Prostate gland (tissue), 2 donors: ENCODE data around the gene VTI1B. TPM values are rescaled to one million over a fixed set of nuclear protein-coding genes. Genes with fewer than 3 reads are reported as not detected.
"Not testable (repeated sequence)": the region's sequence is repeated elsewhere in the genome, so short reads cannot be mapped to it uniquely, and the experiment has no call there.

ENCODE experiments used
- DNase-seq: peaks from one replicate; pipeline ENCODE4 v3.0.0-alpha.2; 2019; ENCODE audit warnings: low spot score
- H3K27ac ChIP-seq, 2 donors: fragments of 200-600 bp; sonication (generic); 2 replicates each; pipeline ENCODE4 v1.5.1; 2017 to 2019
- H3K27me3 ChIP-seq: fragments of 200-600 bp; sonication (generic); replicated peaks from 2 replicates; pipeline ENCODE4 v1.5.1; 2019; ENCODE audit not compliant: insufficient read depth
- H3K36me3 ChIP-seq, 2 donors: fragments of 200-600 bp; sonication (generic); 1 replicate in 1 of 2; 2 replicates in 1 of 2; pipeline versions ENCODE4 v1.5.1 to v1.8.1; 2017 to 2019
- H3K4me1 ChIP-seq: fragments of 200-600 bp; sonication (generic); replicated peaks from 2 replicates; pipeline ENCODE4 v1.5.1; 2019
- H3K4me3 ChIP-seq, 2 donors: fragments of 200-600 bp; sonication (generic); 2 replicates each; pipeline ENCODE4 v1.5.1; 2017 to 2019
- H3K9me3 ChIP-seq: fragments of 200-600 bp; sonication (generic); 2 replicates; pipeline ENCODE4 v1.5.1; 2017
- POLR2A ChIP-seq: fragments of 450-650 bp; IDR thresholded peaks from one replicate; pipeline ENCODE4 v1.6.1; 2016; ENCODE audit warnings: antibody characterized with exemption, mild to moderate bottlenecking
- POLR2AphosphoS5 ChIP-seq: sonication (generic); formaldehyde crosslinking; IDR thresholded peaks from one replicate; pipeline ENCODE4 v1.6.1; 2017; ENCODE audit warnings: antibody characterized with exemption
- WGBS: methylation state at CpG from one replicate; pipeline ENCODE4 v1.1.5; 2018; 5-methylcytosine and 5-hydroxymethylcytosine counted together
- intact Hi-C: fragments of 100-400 bp; cut with DNase I; formaldehyde crosslinking; loops from one replicate; pipeline ENCODE4 v1.14.2; 2022
- total RNA-seq, 2 donors: library from RNA; depleted of rRNA; stranded (reverse); fragments of >200 nt; gene quantifications; one replicate each; pipeline ENCODE4 v1.1.0, GENCODE V29; 2016
- TF ChIP-seq, protein P1 (sequence below), 4 experiments: fragments of 200-600 bp in 2 of 4; fragments of 450-650 bp in 2 of 4; sonication (generic) in 2 of 4; IDR thresholded peaks; 1 replicate in 3 of 4; 2 replicates in 1 of 4; pipeline ENCODE4 v1.5.1; 2016 to 2019; ENCODE audit warnings: antibody characterized with exemption in 4 of 4, mild to moderate bottlenecking in 2 of 4, moderate library complexity in 2 of 4

Gene VTI1B
- total RNA-seq, 2 donors from 2014 or later, result 52.0 to 52.6 TPM

DNA sequence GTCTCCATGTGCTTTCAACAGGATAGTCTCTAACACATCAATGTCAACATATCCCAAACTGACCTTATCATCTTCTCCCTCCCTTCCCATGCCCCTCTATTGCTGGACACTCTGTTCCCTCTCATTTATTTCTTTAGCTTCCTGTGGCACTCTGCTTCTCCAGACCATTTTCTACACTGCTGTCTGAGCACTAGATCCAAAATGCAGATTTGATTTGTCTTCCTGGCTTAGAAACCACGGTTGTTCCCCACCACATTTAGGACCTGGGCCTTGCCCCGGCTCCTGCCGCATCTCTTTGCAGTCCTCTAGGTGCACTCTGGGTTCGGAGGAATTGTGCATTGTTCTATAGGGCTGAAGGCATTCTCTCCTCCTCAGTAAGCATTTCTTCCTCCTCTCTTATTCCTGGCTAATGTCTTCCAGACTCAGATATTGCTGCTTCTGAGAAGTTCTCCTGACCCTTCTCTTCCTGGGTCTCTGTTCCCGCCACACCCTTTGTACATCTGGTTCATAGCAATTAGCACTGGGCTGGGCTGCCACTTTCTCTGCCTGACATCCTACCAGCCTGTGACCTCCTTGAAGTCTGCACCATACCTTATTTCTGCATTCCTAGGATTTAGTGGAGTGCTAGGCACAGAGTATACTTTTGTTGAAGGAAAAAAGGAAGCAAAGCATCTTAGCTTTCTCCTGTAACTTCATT is 40.8 kb downstream of the VTI1B start:
- Histone ChIP-seq H3K36me3 (no peaks in the 10 kb centered on the region), H3K4me3 (no peak overlapping the region), H3K27ac (no peak overlapping the region), H3K9me3 (no peaks in the 10 kb centered on the region), H3K4me1 (no peaks in the 10 kb centered on the region), H3K27me3 (no peaks in the 10 kb centered on the region)
- 94% methylated on average over 5 of the region's 5 CpGs for WGBS
- TF ChIP-seq, protein P1, sequence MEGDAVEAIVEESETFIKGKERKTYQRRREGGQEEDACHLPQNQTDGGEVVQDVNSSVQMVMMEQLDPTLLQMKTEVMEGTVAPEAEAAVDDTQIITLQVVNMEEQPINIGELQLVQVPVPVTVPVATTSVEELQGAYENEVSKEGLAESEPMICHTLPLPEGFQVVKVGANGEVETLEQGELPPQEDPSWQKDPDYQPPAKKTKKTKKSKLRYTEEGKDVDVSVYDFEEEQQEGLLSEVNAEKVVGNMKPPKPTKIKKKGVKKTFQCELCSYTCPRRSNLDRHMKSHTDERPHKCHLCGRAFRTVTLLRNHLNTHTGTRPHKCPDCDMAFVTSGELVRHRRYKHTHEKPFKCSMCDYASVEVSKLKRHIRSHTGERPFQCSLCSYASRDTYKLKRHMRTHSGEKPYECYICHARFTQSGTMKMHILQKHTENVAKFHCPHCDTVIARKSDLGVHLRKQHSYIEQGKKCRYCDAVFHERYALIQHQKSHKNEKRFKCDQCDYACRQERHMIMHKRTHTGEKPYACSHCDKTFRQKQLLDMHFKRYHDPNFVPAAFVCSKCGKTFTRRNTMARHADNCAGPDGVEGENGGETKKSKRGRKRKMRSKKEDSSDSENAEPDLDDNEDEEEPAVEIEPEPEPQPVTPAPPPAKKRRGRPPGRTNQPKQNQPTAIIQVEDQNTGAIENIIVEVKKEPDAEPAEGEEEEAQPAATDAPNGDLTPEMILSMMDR (IDR thresholded peaks at IDR 0.05), result no peak
- TF ChIP-seq POLR2AphosphoS5 (no peak), POLR2A (no peak)
- DNase-seq, result no peak
- intact Hi-C loops, result no loop called here

DNA sequence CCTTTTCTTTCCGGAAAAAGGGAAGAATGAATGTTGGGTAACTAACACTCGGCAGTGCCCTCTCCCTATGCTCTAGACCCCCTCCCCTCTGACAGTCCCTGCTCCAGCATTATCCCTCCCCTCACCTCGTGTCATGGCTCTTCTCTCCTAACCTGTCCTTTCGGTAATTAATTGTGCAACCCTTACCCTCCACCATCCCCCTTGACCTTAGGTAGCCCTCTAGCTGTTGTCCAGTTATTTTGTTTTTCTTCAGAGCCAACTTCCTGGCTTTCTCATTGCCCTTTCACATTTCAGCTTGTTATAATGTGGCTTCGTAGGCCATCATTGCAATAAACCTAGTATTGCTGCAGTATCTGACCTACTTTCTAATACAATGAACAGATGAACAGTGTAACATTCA is 43.5 kb downstream of the VTI1B start:
- H3K27ac ChIP-seq, result no peak overlapping the region
- H3K4me3 ChIP-seq, result no peak overlapping the region
- H3K27me3 ChIP-seq, result no peaks in the 10 kb centered on the region
- no peak for DNase-seq
- intact Hi-C loops, result no loop called here
- no peaks in the 10 kb centered on the region for H3K4me1 ChIP-seq
- TF ChIP-seq, protein P1 (IDR thresholded peaks at IDR 0.05), result no peak
- TF ChIP-seq POLR2AphosphoS5 (no peak), POLR2A (no peak)
- no peaks in the 10 kb centered on the region for H3K9me3 ChIP-seq
- WGBS, result 83% methylated on average over 5 of the region's 5 CpGs
- no peaks in the 10 kb centered on the region for H3K36me3 ChIP-seq

DNA sequence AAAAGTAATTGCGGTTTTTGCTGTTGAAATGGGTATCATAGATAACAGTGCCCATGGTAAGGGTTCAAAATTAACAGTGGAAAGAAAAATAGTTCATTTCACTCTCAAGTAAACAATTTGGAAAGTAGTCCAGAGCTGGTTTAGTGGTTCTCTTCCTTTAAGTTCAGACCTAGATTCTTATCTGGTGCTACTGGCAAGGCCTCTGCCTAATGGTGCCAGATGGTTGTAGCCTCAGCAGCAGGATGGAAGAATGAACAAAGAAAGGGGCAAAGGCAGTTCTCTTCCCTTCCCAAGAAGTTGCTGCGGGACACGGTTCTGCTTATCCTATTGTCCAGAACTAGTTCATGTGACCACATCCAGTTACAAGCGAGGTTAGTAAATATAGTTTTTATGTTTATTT is 44.2 kb downstream of the VTI1B start:
- H3K27me3 ChIP-seq, result no peaks in the 10 kb centered on the region
- DNase-seq, result no peak
- no peak overlapping the region for H3K27ac ChIP-seq
- no peaks in the 10 kb centered on the region for H3K4me1 ChIP-seq
- H3K9me3 ChIP-seq, result no peaks in the 10 kb centered on the region
- no peak overlapping the region for H3K4me3 ChIP-seq
- H3K36me3 ChIP-seq, result no peaks in the 10 kb centered on the region
- no peak for TF ChIP-seq POLR2A
- TF ChIP-seq, protein P1 (IDR thresholded peaks at IDR 0.05), result no peak
- TF ChIP-seq POLR2AphosphoS5, result no peak
- intact Hi-C loops, result no loop called here
- 74% methylated on average over 4 of the region's 4 CpGs for WGBS

DNA sequence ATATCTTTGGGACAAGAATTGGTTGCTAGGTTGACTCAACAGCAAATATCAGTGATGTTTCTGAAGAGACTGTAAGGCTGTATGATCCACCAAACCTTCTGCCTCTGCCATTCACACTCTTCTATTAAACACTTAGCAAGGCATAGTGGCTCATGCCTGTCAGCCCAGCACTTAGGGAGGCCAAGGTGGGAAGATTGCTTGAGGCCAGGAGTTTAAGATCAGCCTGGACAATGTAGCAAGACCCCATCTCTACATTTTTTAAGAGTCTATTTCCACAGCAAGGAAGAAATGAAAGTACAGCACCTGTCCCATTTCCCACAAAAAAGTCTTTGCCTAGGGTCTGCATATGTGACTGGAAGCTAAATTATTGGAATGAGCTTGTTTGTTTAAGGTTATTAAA is 46.9 kb downstream of the VTI1B start:
- intact Hi-C loops, result no loop called here
- no peaks in the 10 kb centered on the region for H3K9me3 ChIP-seq
- H3K36me3 ChIP-seq, result no peaks in the 10 kb centered on the region
- peaks cover 5% of the 10 kb centered on the region for H3K4me1 ChIP-seq
- TF ChIP-seq, protein P1 (IDR thresholded peaks at IDR 0.05), result no peak
- no peak overlapping the region for H3K27ac ChIP-seq
- DNase-seq, result no peak
- H3K27me3 ChIP-seq, result no peaks in the 10 kb centered on the region
- no peak overlapping the region for H3K4me3 ChIP-seq

DNA sequence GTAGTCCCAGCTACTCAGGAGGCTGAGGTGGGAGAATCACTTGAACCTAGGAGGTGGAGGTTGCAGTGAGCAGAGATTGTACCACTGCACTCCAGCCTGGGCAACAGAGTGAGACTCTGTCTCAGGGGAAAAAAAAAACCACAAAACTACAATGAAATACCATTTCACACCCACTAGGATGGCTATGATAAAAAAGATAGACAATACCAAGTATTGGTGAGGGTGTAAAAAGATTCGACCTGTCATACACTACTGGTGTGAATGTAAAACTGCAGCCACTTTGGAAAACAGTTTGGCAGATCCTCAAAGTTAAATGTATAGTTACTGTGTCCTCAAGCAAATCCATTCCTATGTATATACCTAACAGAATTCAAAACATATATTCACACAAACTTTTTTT is 48.3 kb downstream of the VTI1B start:
- H3K4me1 ChIP-seq, H3K9me3 ChIP-seq, H3K27me3 ChIP-seq, intact Hi-C loops, H3K27ac ChIP-seq, H3K36me3 ChIP-seq, H3K4me3 ChIP-seq, DNase-seq: not testable (repeated sequence)
- 96% methylated on average over 1 of the region's 1 CpG for WGBS
